ENCODE data around the gene SDK1.

The SDK1 gene, protein sequence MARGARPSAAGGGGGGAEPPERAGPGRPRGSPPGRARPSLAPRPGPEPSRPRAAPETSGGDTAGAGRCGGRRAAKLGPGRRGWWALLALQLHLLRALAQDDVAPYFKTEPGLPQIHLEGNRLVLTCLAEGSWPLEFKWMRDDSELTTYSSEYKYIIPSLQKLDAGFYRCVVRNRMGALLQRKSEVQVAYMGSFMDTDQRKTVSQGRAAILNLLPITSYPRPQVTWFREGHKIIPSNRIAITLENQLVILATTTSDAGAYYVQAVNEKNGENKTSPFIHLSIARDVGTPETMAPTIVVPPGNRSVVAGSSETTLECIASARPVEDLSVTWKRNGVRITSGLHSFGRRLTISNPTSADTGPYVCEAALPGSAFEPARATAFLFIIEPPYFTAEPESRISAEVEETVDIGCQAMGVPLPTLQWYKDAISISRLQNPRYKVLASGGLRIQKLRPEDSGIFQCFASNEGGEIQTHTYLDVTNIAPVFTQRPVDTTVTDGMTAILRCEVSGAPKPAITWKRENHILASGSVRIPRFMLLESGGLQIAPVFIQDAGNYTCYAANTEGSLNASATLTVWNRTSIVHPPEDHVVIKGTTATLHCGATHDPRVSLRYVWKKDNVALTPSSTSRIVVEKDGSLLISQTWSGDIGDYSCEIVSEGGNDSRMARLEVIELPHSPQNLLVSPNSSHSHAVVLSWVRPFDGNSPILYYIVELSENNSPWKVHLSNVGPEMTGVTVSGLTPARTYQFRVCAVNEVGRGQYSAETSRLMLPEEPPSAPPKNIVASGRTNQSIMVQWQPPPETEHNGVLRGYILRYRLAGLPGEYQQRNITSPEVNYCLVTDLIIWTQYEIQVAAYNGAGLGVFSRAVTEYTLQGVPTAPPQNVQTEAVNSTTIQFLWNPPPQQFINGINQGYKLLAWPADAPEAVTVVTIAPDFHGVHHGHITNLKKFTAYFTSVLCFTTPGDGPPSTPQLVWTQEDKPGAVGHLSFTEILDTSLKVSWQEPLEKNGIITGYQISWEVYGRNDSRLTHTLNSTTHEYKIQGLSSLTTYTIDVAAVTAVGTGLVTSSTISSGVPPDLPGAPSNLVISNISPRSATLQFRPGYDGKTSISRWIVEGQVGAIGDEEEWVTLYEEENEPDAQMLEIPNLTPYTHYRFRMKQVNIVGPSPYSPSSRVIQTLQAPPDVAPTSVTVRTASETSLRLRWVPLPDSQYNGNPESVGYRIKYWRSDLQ (N-terminal part only)

GRCh38 chr7:3300651-3301448, at the start of gene SDK1:
SDK1 (plus strand) TSS chr7:3301252; CDS start chr7:3301587, 335 bp downstream.
- DNase-seq, result peak; percentile 88

DNA sequence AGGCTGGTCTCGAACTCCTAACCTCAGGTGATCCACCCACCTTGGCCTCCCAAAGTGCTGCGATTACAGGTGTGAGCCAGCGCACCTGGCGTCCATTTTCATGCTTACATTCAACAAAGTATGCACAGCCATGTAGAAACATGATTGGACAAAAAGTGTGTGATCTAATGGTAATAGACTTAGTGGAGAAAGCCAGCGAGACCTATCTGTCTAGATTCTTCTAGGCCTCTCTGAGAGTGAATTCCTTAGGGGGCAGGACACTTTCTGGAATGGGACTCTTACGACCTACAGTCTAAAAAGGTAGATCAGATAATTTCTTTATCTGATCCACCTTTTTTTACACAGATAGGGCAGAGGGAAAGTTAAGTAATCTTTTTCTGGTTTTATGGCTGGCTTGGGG, 46.3 kb upstream of the SDK1 start:
- DNase-seq, result no peak

DNA sequence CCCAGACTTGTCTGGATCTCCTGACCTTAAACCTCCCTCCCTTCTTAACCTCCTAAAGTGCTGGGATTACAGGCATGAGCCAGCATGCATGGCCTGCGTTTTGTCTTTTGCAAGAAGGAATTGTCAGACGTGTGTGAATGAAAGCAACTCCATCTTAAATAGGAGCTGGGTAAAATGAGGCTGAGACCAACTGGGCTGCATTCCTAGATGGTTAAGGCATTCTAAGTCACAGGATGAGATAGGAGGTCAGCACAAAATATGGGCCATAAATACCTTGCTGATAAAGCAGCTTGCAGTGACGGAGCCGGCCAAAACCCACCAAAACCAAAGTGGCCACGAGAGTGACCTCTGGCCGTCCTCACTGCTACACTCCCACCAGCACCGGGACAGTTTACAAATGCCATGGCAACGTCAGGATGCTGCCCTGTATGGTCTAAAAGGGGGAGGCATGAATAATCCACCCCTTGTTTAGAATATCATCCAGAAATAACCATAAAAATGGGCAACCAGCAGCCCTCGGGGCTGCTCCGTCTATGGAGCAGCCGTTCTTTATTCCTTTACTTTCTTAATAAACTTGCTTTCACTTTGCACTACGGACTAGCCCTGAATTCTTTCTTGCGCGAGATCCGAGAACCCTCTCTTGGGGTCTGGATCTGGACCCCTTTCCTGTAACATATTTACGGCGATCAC, 41.2 kb upstream of the SDK1 start:
- no peak for DNase-seq

DNA sequence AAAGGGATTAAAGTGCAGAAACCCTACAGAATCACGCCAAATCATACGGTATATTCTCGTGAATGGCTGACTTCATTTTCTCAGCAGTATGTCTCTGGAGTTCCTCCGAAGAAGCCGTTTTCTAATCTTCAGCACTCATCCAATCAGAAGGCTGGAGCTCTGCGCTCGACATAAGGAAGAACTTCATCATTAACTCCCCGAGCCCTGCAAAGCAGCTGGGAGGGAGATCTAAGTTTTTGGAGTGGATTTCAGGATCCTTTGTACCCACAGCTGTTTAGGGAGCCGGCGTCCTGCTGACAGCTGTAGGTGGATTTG, 40.7 kb upstream of the SDK1 start:
- peak; percentile 53 for DNase-seq

GRCh38 chr7:3264693-3265339, 36.2 kb upstream of the SDK1 start:
- DNase-seq, result no peak

DNA sequence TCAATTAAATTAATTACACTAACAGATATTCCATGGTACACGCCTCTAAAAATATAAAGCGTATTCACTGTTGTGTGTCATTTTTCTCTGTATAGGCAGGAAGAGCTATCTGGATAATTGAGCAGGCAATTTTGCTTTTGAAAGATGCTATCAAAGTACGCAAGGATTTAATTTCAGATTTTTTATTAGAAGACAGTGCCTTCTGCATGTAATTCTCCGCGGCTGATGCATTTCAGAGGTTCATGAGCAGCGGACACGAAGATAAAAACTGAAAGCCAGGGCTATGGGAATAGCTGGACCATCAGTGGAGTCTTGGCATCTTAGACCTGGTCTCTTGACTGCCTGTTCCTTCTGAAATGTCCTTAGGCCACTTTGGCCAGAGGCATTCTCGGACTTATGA, 35.7 kb upstream of the SDK1 start:
- no peak for DNase-seq

DNA sequence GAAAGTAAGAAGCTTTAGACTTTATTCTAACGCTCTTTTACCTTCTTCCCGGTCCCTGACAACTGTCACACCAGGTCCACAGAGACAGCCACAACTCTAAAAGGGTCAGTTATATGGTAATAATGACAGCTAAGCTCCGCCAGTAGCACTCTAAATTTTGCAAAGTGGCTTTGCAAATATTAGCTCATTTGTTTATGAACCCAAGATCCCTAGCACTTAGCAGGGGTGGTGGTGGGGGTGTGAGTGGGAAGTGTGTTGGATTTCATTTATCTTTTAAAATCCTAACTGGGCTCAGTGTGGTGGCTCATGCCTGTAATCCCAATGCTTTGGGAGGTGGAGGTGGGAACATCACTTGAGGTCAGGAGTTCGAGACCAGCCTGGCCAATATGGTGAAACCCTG, 34.8 kb upstream of the SDK1 start:
- DNase-seq, result no peak

DNA sequence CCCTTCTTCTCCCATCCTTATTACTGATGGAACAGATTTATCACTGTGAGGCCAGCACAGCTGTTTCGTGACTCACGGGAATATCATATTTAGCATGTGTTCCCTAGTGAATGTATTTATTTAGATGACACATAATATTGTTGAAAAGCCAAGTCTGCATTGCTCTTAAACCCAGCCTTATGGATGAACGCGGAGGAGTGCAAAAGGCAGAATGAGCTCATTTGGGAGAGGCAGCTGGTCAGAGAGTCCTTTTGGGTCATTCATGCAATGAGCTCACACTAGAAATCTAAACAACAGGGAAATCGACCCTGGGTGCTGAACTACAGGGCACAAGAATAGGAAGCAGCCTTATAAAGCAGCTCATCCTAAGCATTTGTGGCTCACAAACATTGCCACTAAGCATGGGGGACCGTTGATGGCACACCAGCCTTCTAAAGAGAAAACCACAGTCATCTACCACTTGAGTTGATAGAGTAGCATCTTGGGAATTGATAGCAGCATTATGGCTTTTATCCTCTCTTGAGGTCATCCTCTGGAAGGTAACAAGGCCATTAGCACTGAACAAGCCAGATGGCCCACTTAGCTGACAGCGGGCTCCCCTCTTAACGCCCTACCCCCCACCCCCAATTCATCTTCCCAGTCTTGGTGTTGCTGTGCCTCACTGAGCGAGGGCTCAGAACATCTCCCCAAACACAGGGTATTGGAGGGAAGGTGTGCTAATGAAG, 32.9 kb upstream of the SDK1 start:
- DNase-seq, result peak; percentile 100

- no peak for DNase-seq
Measured at GRCh38 chr7:3270362-3270761, 30.7 kb upstream of the SDK1 start.

DNA sequence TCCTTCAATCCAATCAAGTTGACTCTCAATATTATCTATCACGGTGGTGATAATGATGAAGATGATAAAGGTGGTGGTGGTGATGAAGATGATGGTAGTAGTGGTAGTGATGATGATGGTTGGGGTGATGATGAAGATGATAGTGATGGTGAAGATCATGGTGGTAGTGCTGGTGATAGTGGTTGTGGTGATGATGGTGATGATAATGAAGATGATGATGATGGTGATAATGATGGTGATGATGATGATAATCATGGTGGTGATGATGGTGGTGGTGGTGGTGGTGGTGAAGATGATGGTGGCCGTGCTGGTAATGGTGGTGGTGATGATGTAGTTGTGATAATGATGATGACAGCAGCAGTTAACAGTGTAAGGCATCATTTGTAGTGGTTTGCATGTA, 29.8 kb upstream of the SDK1 start:
- DNase-seq, result no peak

- peak; percentile 90 for DNase-seq
Measured at GRCh38 chr7:3272691-3273141, 28.3 kb upstream of the SDK1 start.

- no peak for DNase-seq
Measured at GRCh38 chr7:3274131-3274530, 26.9 kb upstream of the SDK1 start.

- no peak for DNase-seq
Measured at GRCh38 chr7:3277604-3278572, 23.2 kb upstream of the SDK1 start.

DNA sequence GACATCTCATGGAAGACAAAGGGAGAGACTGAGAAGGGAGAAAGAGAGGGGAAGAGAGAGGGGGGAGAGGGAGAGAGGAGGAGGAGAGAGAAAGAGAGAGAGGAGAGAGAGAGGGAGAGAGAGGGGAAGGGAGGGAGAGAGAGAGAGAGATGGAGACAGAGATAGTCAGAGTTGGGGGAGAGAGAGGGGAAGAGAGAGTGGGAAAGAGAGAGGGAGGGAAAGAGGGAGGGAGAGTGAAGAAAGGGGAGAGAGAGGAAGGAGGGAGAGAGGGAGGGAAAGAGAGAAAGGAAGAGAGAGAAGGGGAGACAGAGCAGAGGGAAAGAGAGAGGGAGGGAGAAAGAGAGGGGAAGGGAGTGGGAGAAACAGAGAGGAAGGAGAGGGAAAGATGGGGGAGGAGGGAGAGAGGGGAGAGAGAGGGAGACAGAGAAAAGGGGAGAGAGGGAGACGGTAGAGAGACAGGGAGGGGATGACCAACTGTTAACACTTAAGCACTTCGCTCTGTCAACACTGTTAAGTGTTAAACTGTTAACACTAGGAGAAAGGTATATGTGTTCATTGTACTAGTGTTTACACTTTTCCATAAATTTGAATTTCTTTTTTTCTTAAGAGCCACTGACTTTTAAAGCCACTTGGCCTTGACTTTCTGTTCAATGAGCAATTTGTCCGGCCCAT, 21.8 kb upstream of the SDK1 start:
- DNase-seq, result no peak

- no peak for DNase-seq
Measured at GRCh38 chr7:3280445-3280844, 20.6 kb upstream of the SDK1 start.

DNA sequence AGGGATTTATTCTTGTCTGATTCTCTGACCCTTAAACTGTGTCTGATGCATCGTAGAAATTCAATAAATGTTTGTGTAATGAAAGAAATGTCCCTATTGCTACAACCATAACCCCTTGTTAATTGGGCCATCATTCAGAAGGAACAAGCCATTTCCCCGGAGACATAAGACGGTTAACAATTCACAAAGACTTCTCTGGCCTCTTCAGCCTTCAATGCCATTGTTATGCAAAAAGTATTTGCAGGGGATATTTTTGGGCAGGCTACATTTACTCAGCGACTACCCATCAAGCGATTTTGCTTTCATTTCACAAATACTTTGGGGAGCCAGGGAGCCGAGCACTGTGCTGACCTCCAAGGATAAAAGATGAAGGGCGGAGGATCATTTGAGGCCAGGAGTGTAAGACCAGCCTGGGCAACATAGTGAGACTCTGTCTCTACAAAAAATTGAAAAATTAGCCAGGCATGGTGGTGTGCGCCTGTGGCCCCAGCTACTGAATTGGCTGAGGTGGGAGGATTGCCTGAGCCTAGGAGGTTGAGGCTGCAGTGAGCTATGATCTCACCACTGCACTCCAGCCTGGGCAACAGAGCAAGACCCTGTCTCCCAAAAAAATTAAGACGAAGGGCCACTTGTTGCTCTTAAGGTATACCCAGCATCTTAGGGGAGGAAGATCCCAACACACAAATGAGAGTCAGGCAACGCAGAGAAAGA, 20.0 kb upstream of the SDK1 start:
- DNase-seq, result no peak

DNA sequence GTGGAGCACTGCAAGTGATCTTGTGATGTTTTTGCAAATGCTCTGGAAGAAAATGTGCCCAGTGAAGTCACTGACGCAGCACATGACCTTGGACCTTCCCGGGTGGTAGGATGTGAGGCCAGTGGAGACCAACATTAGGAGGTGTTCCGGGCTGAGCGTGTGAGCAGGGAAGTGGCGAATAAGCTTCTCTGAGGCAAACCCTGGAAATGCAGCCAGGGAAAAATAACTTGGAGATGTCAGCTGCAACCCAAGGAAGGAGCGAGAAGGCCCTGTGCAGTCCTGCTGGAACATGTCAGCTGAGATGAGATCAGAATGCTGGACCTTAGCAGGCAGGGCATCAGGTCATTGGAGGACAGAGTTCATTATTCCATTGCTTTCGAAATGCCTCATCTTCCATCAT, 18.6 kb upstream of the SDK1 start:
- peak; percentile 62 for DNase-seq

DNA sequence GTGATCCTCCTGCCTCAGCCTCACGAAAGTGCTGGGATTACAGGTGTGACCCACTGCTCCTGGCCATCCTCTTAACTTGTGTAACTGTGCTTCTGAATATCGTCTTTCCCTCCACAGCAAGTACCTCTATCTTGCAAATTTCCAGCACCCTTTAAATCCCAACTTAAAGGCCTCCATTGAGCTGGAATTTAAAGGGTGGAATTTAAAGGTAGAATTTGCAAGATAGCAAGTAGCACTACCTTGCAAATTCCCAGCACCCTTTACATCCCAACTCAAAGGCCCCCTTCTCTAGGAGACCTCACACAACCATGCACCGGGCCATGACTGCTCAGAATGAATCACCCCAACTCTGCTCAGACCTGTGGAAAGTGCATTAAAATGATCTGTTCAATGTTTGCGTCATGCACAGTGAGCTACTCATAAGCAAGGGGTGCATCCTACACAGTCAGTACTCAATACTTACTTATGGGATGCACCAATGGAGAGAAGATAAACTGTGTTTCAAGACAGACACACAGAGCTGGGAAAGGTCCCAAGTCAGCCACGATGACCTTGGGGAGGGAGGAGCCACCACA, 17.8 kb upstream of the SDK1 start:
- DNase-seq, result peak; percentile 56

Data from HCEC 1CT (cell line).